Fibroblast of villous mesenchyme (primary cell): Measurements from ENCODE around the gene SPAG7. TPM values are rescaled to one million over a fixed set of nuclear protein-coding genes. Genes with fewer than 3 reads are reported as not detected.

Source experiments
- DNase-seq: peaks from one replicate; pipeline ENCODE4 v3.0.0-alpha.2; 2010; ENCODE audit warnings: low read depth
- H3K4me3 ChIP-seq: 2 replicates; pipeline ENCODE4 v1.5.1; 2011; ENCODE audit warnings: low read depth, mild to moderate bottlenecking, low read length
- CTCF ChIP-seq: IDR thresholded peaks from 2 replicates; pipeline ENCODE4 v1.5.1; 2012; ENCODE audit warnings: low read depth, mild to moderate bottlenecking, low read length; ENCODE audit not compliant: insufficient read depth
- total RNA-seq: library from RNA; depleted of rRNA; stranded (reverse); fragments of >200 nt; gene quantifications from 2 replicates; pipeline ENCODE4 v1.2.3, GENCODE V29; 2012

The SPAG7 gene
- total RNA-seq, 1 donor, result 34.5 TPM

- DNase-seq, result peak; percentile 49
- TF ChIP-seq CTCF, result no peak
- H3K4me3 ChIP-seq, result peak overlapping the region; percentile 94
Measured at GRCh38 chr17:4969551-4970173, 2.0 kb upstream of the SPAG7 start.

- TF ChIP-seq CTCF, result no peak
- peak; percentile 95 for DNase-seq
Measured at GRCh38 chr17:4969047-4969550, 1.5 kb upstream of the SPAG7 start.

GRCh38 chr17:4968486-4969046 lies 949 bp upstream of the SPAG7 start:
- TF ChIP-seq CTCF, result no peak
- H3K4me3 ChIP-seq, result peak overlapping the region; percentile 94
- DNase-seq, result peak; percentile 43

More at GRCh38 chr17:4969047-4969550, 1.5 kb upstream of the SPAG7 start:
- peak overlapping the region; percentile 94 for H3K4me3 ChIP-seq

GRCh38 chr17:4966844-4967538 lies 626 bp downstream of the SPAG7 start:
- no peak for TF ChIP-seq CTCF
- peak; percentile 100 for DNase-seq
- peak overlapping the region; percentile 94 for H3K4me3 ChIP-seq

- no peak overlapping the region for H3K4me3 ChIP-seq
- DNase-seq, result no peak
- TF ChIP-seq CTCF, result no peak
Measured at GRCh38 chr17:4965311-4965986, 2.2 kb downstream of the SPAG7 start.

GRCh38 chr17:4960279-4960922 lies 7.2 kb downstream of the SPAG7 start:
- no peak for TF ChIP-seq CTCF
- no peak overlapping the region for H3K4me3 ChIP-seq
- DNase-seq, result no peak
